Measurements from ENCODE around the gene DYRK1A. TPM values are rescaled to one million over a fixed set of nuclear protein-coding genes. Genes with fewer than 3 reads are reported as not detected.
A peak's percentile ranks its signal among the peaks of the same experiment; 100 is the strongest.

Gene DYRK1A
- total RNA-seq, 1 experiment from 2014 or later = 48.7 TPM

DNA sequence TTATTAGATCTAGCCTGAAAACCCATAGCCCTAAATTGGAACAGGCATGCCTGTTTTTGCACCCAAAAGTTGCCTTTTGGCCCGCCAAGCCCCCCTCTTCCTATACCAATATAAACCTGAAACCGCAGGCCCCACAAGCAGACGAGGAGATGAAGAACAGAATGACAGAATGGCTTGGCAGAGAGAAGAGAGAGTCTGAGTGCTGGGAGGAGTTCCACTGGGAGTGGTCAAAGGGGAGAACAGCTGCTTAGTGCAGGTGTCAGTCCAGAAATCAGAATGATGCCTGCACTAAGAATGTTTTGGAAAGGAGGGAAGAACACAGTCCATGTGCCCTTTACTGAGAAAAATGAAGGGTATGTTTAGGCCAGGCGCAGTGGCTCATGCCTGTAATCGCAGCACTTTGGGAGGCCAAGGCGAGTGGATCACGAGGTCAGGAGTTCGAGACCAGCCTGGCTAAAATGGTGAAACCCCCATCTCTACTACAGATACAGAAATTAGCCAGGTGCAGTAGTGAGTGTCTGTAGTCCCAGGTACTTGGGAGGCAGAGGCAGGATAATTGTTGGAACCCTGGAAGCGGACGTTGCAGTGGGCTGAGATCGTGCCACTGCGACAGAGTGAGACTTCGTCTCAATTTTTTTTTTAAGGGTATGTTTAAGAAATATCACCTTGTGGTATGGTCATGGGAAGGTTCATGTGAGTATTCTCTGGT lies 9.4 kb downstream of the DYRK1A start:
- TF ChIP-seq EZH2phosphoT487 (IDR thresholded peaks at IDR 0.05; ENCODE audit: borderline replicate concordance, low read length) (no peak), EZH2 (IDR thresholded peaks at IDR 0.05; ENCODE audit: low read length, unreplicated experiment) (no peak)
- TF ChIP-seq, protein P1, sequence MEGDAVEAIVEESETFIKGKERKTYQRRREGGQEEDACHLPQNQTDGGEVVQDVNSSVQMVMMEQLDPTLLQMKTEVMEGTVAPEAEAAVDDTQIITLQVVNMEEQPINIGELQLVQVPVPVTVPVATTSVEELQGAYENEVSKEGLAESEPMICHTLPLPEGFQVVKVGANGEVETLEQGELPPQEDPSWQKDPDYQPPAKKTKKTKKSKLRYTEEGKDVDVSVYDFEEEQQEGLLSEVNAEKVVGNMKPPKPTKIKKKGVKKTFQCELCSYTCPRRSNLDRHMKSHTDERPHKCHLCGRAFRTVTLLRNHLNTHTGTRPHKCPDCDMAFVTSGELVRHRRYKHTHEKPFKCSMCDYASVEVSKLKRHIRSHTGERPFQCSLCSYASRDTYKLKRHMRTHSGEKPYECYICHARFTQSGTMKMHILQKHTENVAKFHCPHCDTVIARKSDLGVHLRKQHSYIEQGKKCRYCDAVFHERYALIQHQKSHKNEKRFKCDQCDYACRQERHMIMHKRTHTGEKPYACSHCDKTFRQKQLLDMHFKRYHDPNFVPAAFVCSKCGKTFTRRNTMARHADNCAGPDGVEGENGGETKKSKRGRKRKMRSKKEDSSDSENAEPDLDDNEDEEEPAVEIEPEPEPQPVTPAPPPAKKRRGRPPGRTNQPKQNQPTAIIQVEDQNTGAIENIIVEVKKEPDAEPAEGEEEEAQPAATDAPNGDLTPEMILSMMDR (conservative IDR thresholded peaks at IDR 0.05; ENCODE audit: low read depth, low read length) = no peak
- Histone ChIP-seq H3K4me1 (ENCODE audit: insufficient read depth, low read length) (peaks cover 69% of the 10 kb centered on the region), H2AFZ (ENCODE audit: low read length) (no peak overlapping the region), H3K4me2 (ENCODE audit: low read length) (peak overlapping the region; percentile 12; the same call in 1 of the 2 replicates), H4K20me1 (ENCODE audit: low read length) (peaks cover 64% of the 10 kb centered on the region), H3K9ac (ENCODE audit: low read length) (0 out of 2 replicates have a peak overlapping the region, but pooled peaks have one; percentile 62), H3F3A (ENCODE audit: low read length, unreplicated experiment) (peaks cover 13% of the 10 kb centered on the region), H3K27ac (ENCODE audit: low read length) (peak overlapping the region; percentile 95), H3K36me3 (ENCODE audit: low read depth, low read length) (no peaks in the 10 kb centered on the region), H3K9me3 (ENCODE audit: low read length) (no peaks in the 10 kb centered on the region), H3K27me3 (ENCODE audit: low read length) (no peaks in the 10 kb centered on the region), H3K9me2 (replicated peaks; ENCODE audit: low read length) (no peaks in the 10 kb centered on the region), H3K4me3 (ENCODE audit: low read length) (no peak overlapping the region), H3K79me2 (ENCODE audit: low read length) (peaks cover 99% of the 10 kb centered on the region)
- DNase-seq (no peak), ATAC-seq (no peak)
- no TSS peak for BruUV-seq (replicated peaks)
- POLR2A ChIA-PET (ENCODE audit: unreplicated experiment) = no interaction called here
- CTCF ChIA-PET = no interaction called here
- intact Hi-C loops (cut with micrococcal nuclease) = loop anchor here (2.0 kb wide), 1 partner anchor 75 kb away; no protein-coding TSS in a partner anchor

DNA sequence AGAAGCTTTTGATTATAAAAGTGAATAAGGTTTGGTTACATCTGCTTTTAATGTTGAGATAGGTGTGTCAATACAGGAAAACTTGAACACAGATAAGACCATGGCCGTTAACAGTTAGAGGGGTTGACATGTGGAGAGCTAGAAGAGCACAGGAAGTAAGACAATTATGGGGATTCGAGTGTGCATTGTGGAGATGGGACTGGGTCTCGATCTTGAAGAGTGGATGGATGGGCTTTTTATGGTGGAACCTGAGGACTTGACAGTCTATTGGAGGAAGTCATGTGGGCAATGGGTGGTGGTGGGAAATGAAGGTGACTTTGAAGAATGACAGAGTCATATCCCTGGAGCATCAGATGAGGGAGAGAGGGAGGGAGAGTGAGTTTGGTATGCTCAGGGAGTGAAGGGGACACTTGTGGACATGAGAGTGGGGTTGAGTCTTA lies 12.1 kb downstream of the DYRK1A start:
- TF ChIP-seq, protein P1 (conservative IDR thresholded peaks at IDR 0.05; ENCODE audit: low read depth, low read length) = no peak
- TF ChIP-seq EZH2 (IDR thresholded peaks at IDR 0.05; ENCODE audit: low read length, unreplicated experiment) (no peak), EZH2phosphoT487 (IDR thresholded peaks at IDR 0.05; ENCODE audit: borderline replicate concordance, low read length) (no peak)
- Histone ChIP-seq H3K27ac (ENCODE audit: low read length) (no peak overlapping the region), H3K4me3 (ENCODE audit: low read length) (no peak overlapping the region), H3F3A (ENCODE audit: low read length, unreplicated experiment) (peaks cover 13% of the 10 kb centered on the region), H3K79me2 (ENCODE audit: low read length) (peaks cover 99% of the 10 kb centered on the region), H4K20me1 (ENCODE audit: low read length) (peaks cover 69% of the 10 kb centered on the region), H3K27me3 (ENCODE audit: low read length) (no peaks in the 10 kb centered on the region), H3K36me3 (ENCODE audit: low read depth, low read length) (peaks cover 9% of the 10 kb centered on the region; the same call in 1 of the 2 replicates), H3K9ac (ENCODE audit: low read length) (no peak overlapping the region), H3K9me3 (ENCODE audit: low read length) (no peaks in the 10 kb centered on the region), H3K4me2 (ENCODE audit: low read length) (no peak overlapping the region), H3K9me2 (replicated peaks; ENCODE audit: low read length) (no peaks in the 10 kb centered on the region), H3K4me1 (ENCODE audit: insufficient read depth, low read length) (peaks cover 51% of the 10 kb centered on the region), H2AFZ (ENCODE audit: low read length) (no peak overlapping the region)
- ATAC-seq (no peak), DNase-seq (no peak)
- POLR2A ChIA-PET (ENCODE audit: unreplicated experiment) = no interaction called here
- BruUV-seq (replicated peaks) = no TSS peak
- CTCF ChIA-PET = no interaction called here
- intact Hi-C loops (cut with micrococcal nuclease) = no loop called here
